HT-29 (cell line): ENCODE data around the gene CLDN22. TPM values are rescaled to one million over a fixed set of nuclear protein-coding genes. Genes with fewer than 3 reads are reported as not detected.

ENCODE experiments used
- DNase-seq: peaks from one replicate; pipeline ENCODE4 v3.0.0-alpha.2; 2015; ENCODE audit warnings: low spot score
- total RNA-seq: library from RNA; depleted of rRNA; stranded (reverse); fragments of >200 nt; shearing (Covaris generic); gene quantifications from 2 replicates; pipeline ENCODE4 v1.2.3, GENCODE V29; 2014; rRNA removed

CLDN22 gene
- total RNA-seq = not detected in 2 replicates

GRCh38 chr4:183320211-183321059, at the start of gene CLDN22:
Gene CLDN22 (minus strand): TSS chr4:183320276. CDS start chr4:183320218, 58 bp downstream.
- DNase-seq = no peak

GRCh38 chr4:183369073-183369472, 49.0 kb upstream of the CLDN22 start:
- DNase-seq = no peak

GRCh38 chr4:183366206-183366835, 46.2 kb upstream of the CLDN22 start:
- DNase-seq = no peak

- no peak for DNase-seq
Observed at GRCh38 chr4:183364025-183364424, 43.9 kb upstream of the CLDN22 start.

GRCh38 chr4:183362916-183363542, 43.0 kb upstream of the CLDN22 start:
- peak; percentile 12 for DNase-seq

- DNase-seq = no peak
Observed at GRCh38 chr4:183362036-183362435, 42.0 kb upstream of the CLDN22 start.

GRCh38 chr4:183360161-183360919, 40.3 kb upstream of the CLDN22 start:
- no peak for DNase-seq

- no peak for DNase-seq
Observed at GRCh38 chr4:183358215-183358755, 38.2 kb upstream of the CLDN22 start.

GRCh38 chr4:183356931-183357675, 37.0 kb upstream of the CLDN22 start:
- no peak for DNase-seq

- no peak for DNase-seq
Observed at GRCh38 chr4:183356173-183356830, 36.2 kb upstream of the CLDN22 start.

GRCh38 chr4:183355405-183355804, 35.3 kb upstream of the CLDN22 start:
- peak; percentile 11 for DNase-seq

- no peak for DNase-seq
Observed at GRCh38 chr4:183354219-183354618, 34.1 kb upstream of the CLDN22 start.

GRCh38 chr4:183353557-183353956, 33.5 kb upstream of the CLDN22 start:
- DNase-seq = no peak

- no peak for DNase-seq
Observed at GRCh38 chr4:183352546-183352945, 32.5 kb upstream of the CLDN22 start.

GRCh38 chr4:183350317-183351071, 30.4 kb upstream of the CLDN22 start:
- DNase-seq = no peak

GRCh38 chr4:183349673-183350072, 29.6 kb upstream of the CLDN22 start:
- DNase-seq = no peak

GRCh38 chr4:183348706-183349659, 28.9 kb upstream of the CLDN22 start:
- no peak for DNase-seq

- no peak for DNase-seq
Observed at GRCh38 chr4:183348136-183348535, 28.1 kb upstream of the CLDN22 start.
